ENCODE measurements around the gene PTPRT. TPM values are rescaled to one million over a fixed set of nuclear protein-coding genes. Genes with fewer than 3 reads are reported as not detected.

Gene PTPRT
- total and polyA plus RNA-seq, 2 of the 13 experiments (the other 11 are each of a cell fraction or from before 2014, with no cell fraction given), result under 0.01 to 0.09 TPM

- TF ChIP-seq SMC3 (IDR thresholded peaks at IDR 0.05; ENCODE audit: low read length) (no peak), ZNF512B (CRISPR knock-in tag; IDR thresholded peaks at IDR 0.05; ENCODE audit: borderline replicate concordance) (no peak), MAX (IDR thresholded peaks at IDR 0.05) (no peak), STAT6 (CRISPR knock-in tag; IDR thresholded peaks at IDR 0.05; ENCODE audit: borderline replicate concordance) (no peak), ZNF367 (CRISPR knock-in tag; IDR thresholded peaks at IDR 0.05; ENCODE audit: borderline replicate concordance) (no peak)
- TF ChIP-seq, protein P1, sequence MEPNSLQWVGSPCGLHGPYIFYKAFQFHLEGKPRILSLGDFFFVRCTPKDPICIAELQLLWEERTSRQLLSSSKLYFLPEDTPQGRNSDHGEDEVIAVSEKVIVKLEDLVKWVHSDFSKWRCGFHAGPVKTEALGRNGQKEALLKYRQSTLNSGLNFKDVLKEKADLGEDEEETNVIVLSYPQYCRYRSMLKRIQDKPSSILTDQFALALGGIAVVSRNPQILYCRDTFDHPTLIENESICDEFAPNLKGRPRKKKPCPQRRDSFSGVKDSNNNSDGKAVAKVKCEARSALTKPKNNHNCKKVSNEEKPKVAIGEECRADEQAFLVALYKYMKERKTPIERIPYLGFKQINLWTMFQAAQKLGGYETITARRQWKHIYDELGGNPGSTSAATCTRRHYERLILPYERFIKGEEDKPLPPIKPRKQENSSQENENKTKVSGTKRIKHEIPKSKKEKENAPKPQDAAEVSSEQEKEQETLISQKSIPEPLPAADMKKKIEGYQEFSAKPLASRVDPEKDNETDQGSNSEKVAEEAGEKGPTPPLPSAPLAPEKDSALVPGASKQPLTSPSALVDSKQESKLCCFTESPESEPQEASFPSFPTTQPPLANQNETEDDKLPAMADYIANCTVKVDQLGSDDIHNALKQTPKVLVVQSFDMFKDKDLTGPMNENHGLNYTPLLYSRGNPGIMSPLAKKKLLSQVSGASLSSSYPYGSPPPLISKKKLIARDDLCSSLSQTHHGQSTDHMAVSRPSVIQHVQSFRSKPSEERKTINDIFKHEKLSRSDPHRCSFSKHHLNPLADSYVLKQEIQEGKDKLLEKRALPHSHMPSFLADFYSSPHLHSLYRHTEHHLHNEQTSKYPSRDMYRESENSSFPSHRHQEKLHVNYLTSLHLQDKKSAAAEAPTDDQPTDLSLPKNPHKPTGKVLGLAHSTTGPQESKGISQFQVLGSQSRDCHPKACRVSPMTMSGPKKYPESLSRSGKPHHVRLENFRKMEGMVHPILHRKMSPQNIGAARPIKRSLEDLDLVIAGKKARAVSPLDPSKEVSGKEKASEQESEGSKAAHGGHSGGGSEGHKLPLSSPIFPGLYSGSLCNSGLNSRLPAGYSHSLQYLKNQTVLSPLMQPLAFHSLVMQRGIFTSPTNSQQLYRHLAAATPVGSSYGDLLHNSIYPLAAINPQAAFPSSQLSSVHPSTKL (CRISPR knock-in tag; IDR thresholded peaks at IDR 0.05), result no peak
- TF ChIP-seq, protein P2, sequence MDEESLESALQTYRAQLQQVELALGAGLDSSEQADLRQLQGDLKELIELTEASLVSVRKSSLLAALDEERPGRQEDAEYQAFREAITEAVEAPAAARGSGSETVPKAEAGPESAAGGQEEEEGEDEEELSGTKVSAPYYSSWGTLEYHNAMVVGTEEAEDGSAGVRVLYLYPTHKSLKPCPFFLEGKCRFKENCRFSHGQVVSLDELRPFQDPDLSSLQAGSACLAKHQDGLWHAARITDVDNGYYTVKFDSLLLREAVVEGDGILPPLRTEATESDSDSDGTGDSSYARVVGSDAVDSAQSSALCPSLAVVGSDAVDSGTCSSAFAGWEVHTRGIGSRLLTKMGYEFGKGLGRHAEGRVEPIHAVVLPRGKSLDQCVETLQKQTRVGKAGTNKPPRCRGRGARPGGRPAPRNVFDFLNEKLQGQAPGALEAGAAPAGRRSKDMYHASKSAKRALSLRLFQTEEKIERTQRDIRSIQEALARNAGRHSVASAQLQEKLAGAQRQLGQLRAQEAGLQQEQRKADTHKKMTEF (CRISPR knock-in tag; IDR thresholded peaks at IDR 0.05), result no peak
Measured at GRCh38 chr20:42276718-42277602, 912.7 kb downstream of the PTPRT start (continued).
